HG03571 (cell line): ENCODE results near the gene SFXN4.
"Not testable (repeated sequence)": the region's sequence is repeated elsewhere in the genome, so short reads cannot be mapped to it uniquely, and the experiment has no call there.

Source experiments
- ATAC-seq: cut with Tn5 transposase; IDR thresholded peaks from one replicate; pipeline ENCODE4 v1.9.1; 2021; ENCODE audit not compliant: unreplicated experiment

SFXN4 gene

GRCh38 chr10:119113751-119114732 is 51.5 kb downstream of the SFXN4 start:
- ATAC-seq: no peak

GRCh38 chr10:119112056-119112455 is 53.5 kb downstream of the SFXN4 start:
- ATAC-seq: no peak

DNA sequence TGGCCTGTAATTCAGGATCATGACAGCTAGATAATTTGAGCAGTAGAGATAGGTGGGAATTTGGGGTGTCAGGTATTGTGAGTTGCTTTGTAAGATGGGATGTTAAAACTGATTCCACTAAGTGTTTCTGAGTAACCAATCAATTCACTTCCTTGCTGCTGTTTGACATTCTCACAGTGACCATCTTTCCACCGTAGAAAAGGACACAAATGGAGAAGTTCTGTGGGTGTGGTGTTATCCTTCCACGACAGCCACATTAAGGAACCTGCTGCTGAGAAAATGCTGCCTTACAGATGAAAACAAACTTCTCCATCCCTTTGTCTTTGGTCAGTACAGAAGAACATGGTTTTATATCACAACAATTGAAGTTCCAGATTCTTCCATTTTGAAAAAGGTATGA is 57.7 kb downstream of the SFXN4 start:
- ATAC-seq: not testable (repeated sequence)

DNA sequence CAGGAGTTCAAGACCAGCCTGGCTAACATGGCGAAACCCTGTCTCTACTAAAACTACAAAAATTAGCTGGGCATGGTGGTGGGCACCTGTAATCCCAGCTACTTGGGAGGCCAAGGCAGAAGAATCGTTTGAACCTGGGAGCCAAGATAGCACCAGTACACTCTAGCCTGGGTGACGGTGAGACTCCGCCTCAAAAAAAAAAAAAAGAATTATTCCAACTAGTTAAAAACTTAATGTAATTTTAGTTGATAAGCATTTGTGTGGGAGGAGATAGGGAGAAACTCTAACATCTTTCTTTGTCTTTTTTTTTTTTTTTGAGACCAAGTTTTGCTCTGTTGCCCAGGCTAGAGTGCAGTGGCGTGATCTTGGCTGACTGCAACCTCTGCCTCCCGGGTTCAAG is 58.4 kb downstream of the SFXN4 start:
- not testable (repeated sequence) for ATAC-seq

DNA sequence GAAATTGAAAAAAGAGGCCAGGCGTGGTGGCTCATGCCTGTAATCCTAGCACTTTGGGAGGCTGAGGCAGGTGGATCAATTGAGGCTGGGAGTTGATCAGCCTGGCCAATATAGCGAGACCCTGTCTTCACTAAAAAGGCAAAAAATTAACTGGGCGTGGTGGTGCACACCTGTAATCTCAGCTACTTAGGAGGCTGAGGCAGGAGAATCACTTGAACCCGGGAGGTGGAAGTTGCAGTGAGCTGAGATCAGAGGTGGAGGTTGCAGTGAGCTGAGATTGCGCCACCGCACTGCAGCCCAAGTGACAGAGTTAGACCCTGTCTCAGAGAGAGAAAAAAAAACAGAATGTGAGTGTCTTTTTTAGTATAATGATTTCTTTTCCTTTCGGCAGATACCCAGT is 59.6 kb downstream of the SFXN4 start:
- ATAC-seq: not testable (repeated sequence)

GRCh38 chr10:119105155-119105554 is 60.4 kb downstream of the SFXN4 start:
- no peak for ATAC-seq

DNA sequence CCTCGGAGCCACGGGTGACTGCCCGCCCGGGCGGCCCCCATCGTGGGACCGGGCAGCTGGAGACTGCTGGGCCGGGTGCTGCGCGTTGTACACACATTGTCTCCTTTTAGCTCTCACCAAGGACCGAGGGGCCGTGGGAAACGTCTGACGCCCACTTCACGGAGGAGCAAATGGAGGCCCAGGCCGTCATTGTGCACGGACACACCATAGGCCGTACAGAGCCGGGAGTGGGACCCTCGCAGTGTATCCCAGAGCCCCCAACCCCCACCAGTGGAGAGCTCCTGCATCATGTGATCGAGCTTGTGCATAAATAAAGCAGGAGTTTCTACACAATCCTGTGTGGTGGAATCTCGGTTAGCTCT is 60.9 kb downstream of the SFXN4 start:
- no peak for ATAC-seq

- ATAC-seq: peak; percentile 86
Measured at GRCh38 chr10:119103903-119104653, 61.4 kb downstream of the SFXN4 start, which contains the start of gene DENND10. Gene DENND10 (plus strand): TSS chr10:119104113. CDS start chr10:119104143, 30 bp downstream.

- no peak for ATAC-seq
Measured at GRCh38 chr10:119103241-119103902, 62.1 kb downstream of the SFXN4 start.

DNA sequence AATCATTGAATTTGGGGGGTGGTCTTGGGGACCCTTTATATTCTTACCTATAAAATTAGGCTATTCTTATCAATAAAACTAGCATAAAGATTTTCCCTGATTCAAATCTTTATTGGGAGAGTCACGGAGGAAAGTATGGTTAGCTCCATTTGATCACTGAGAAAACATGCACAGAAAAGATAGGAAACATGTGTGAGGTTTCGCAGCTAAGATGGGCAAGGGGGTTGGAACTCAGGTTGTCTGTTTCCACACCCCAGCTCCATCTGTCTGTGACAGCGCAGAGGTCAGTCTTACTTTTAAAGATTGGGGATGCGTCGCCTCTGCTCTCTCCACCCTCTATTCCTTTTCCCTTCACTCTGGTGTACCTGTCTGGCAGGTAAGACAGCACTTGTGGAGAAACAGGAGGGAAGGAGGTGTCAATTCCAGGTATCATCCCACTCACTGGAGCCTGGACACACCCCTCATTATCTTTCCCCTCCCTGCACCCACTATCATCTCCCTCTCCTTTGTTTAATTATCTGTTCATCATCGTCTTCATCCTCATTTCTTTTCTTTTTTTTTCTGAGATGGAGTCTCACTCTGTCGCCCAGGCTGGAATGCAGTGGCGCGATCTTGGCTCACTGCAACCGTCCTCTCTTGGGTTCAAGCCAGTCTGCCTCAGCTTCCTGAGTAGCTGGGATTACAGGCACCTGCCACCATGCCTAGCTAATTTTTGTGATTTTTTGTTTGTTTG is 64.0 kb downstream of the SFXN4 start:
- no peak for ATAC-seq

- ATAC-seq: no peak
Measured at GRCh38 chr10:119100434-119101238, 64.9 kb downstream of the SFXN4 start.

DNA sequence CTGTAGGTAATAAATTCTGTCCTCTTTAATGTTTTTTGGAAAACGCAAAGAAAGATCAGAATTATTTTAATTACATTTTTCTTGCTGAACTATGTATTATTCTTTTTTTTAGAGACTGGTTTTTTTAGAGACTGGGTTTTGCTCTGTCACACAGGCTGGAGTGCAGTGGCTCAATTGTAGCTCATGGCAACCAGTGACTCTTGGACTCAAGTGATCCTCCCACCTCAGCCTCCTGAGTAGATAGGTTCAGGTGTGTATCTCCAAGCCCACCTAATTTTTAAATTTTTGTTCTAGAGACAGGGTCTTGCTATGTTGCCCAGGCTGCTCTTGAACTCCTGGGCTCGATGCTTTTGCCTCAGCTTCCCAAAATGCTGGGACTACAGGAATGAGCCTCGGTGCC is 66.9 kb downstream of the SFXN4 start:
- no peak for ATAC-seq

DNA sequence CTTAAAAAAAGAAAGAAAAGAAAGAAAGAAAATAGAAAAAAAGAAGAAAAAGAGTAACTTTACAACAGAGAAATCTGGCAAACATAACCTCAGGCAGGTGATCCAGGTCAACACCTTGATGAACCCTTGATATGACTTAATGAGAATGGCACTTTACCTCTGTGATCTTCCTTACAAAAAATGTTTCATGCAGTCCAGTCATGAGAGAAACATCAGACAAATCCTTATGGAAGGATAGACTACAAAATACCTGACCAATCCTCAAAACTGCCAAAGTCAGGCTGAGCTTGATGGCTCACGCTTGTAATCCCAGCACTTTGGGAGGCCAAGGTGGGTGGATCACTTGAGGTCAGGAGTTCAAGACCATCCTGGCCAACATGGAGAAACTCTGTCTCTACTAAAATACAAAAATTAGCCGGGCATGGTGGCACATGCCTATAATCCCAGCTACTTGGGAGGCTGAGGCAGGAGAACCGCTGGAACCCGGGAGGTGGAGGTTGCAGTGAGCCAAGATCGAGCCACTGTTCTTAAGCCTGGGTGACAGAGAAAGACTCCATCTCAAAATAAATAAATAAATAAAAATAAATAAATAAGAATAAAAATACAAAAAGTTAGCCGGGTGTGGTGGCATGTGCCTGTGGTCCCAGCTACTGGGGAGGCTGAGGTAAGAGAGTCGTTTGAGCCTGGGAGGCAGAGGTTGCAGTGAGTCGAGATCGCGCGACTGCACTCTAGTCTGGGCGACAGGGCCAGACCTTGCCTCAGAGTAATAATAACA is 68.7 kb downstream of the SFXN4 start:
- not testable (repeated sequence) for ATAC-seq

DNA sequence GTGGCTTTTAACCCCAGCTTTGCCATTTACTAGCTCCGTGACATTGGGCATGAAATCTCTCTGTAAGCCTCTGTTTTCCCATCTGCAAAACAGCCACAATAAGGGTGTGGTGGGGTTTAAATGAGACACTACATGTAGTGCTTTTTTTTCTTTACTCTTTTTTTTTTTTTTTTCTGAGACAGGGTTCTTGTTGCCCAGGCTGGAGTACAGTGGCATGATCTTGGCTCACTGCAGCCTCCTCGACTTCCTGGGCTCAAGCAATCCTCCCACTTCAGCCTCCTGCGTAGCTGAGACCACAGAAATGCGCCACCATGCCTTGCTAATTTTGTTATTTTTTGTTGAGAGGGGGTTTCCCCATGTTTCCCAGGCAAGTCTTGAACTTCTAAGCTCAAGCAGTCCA is 69.9 kb downstream of the SFXN4 start:
- no peak for ATAC-seq

GRCh38 chr10:119090968-119091367 is 74.5 kb downstream of the SFXN4 start:
- no peak for ATAC-seq
